Neural progenitor cell (in vitro differentiated cells): ENCODE results near the gene UGP2. TPM values are rescaled to one million over a fixed set of nuclear protein-coding genes. Genes with fewer than 3 reads are reported as not detected.
A peak's percentile ranks its signal among the peaks of the same experiment; 100 is the strongest.

Experiments
- DNase-seq: peaks from one replicate; pipeline ENCODE4 v3.0.0-alpha.2; 2016; ENCODE audit warnings: low spot score
- H2AFZ ChIP-seq: fragments of 200-600 bp; sonication (generic); replicated peaks from 2 replicates; pipeline ENCODE4 v1.6.1; 2016; ENCODE audit warnings: antibody characterized with exemption
- H3F3A ChIP-seq: fragments of 200-600 bp; sonication (generic); 2 replicates; pipeline ENCODE4 v1.6.1; 2016; ENCODE audit warnings: antibody characterized with exemption, low read depth
- H3K27ac ChIP-seq: fragments of 200-600 bp; sonication (generic); 2 replicates; pipeline ENCODE4 v1.5.1; 2016; ENCODE audit warnings: mild to moderate bottlenecking
- H3K27me3 ChIP-seq: fragments of 200-600 bp; sonication (generic); 2 replicates; pipeline ENCODE4 v1.6.1; 2016; ENCODE audit warnings: mild to moderate bottlenecking, moderate library complexity
- H3K36me3 ChIP-seq: fragments of 200-600 bp; sonication (generic); 2 replicates; pipeline ENCODE4 v1.5.1; 2016
- H3K4me1 ChIP-seq: fragments of 200-600 bp; sonication (generic); 2 replicates; pipeline ENCODE4 v1.6.1; 2016; ENCODE audit warnings: mixed run types
- H3K4me2 ChIP-seq: fragments of 200-600 bp; sonication (generic); 2 replicates; pipeline ENCODE4 v1.6.1; 2016
- H3K4me3 ChIP-seq: fragments of 200-600 bp; sonication (generic); 2 replicates; pipeline ENCODE4 v1.5.1; 2016
- H3K79me2 ChIP-seq: fragments of 200-600 bp; sonication (generic); 2 replicates; pipeline ENCODE4 v1.6.1; 2016; ENCODE audit warnings: low read depth
- H3K9ac ChIP-seq: fragments of 200-600 bp; sonication (generic); 2 replicates; pipeline ENCODE4 v1.6.1; 2016
- H3K9me3 ChIP-seq: fragments of 200-600 bp; sonication (generic); 2 replicates; pipeline ENCODE4 v1.5.1; 2016; ENCODE audit warnings: low read depth
- H4K20me1 ChIP-seq: fragments of 200-600 bp; sonication (generic); 2 replicates; pipeline ENCODE4 v1.6.1; 2016; ENCODE audit warnings: low read depth
- H3K27ac Mint-ChIP-seq: 3 replicates; pipeline ENCODE4 v1.8.0; 2021; ENCODE audit warnings: mixed read lengths
- H3K27me3 Mint-ChIP-seq: 2 replicates; pipeline ENCODE4 v1.8.0; 2022; ENCODE audit warnings: low read depth, mild to moderate bottlenecking, inconsistent platforms, moderate library complexity, mixed read lengths; ENCODE audit not compliant: insufficient read depth
- H3K36me3 Mint-ChIP-seq: 3 replicates; pipeline ENCODE4 v1.8.0; 2021; ENCODE audit warnings: mixed read lengths
- H3K4me1 Mint-ChIP-seq: 3 replicates; pipeline ENCODE4 v1.8.0; 2021; ENCODE audit warnings: mixed read lengths
- H3K4me3 Mint-ChIP-seq: 3 replicates; pipeline ENCODE4 v1.8.0; 2021; ENCODE audit warnings: mild to moderate bottlenecking, moderate library complexity, mixed read lengths
- H3K9me3 Mint-ChIP-seq: 3 replicates; pipeline ENCODE4 v1.8.0; 2020; ENCODE audit warnings: mixed read lengths
- EZH2 ChIP-seq: fragments of 200-600 bp; sonication (generic); IDR thresholded peaks from 2 replicates; pipeline ENCODE4 v1.6.1; 2017; ENCODE audit warnings: antibody characterized with exemption, mild to moderate bottlenecking, moderate library complexity
- EZH2phosphoT487 ChIP-seq: fragments of 200-600 bp; sonication (generic); IDR thresholded peaks from 2 replicates; pipeline ENCODE4 v1.6.1; 2017; ENCODE audit warnings: antibody characterized with exemption
- total RNA-seq: library from RNA; depleted of rRNA; stranded (reverse); fragments of >200 nt; gene quantifications from 2 replicates; pipeline ENCODE4 v1.2.3, GENCODE V29; 2015; ENCODE audit warnings: low replicate concordance
- TF ChIP-seq, protein P1 (sequence below): fragments of 200-600 bp; sonication (generic); IDR thresholded peaks from 2 replicates; pipeline ENCODE4 v1.5.1; 2017; ENCODE audit warnings: antibody characterized with exemption, mild to moderate bottlenecking

UGP2 gene
- total RNA-seq, 1 donor from 2014 or later = 126 TPM

DNA sequence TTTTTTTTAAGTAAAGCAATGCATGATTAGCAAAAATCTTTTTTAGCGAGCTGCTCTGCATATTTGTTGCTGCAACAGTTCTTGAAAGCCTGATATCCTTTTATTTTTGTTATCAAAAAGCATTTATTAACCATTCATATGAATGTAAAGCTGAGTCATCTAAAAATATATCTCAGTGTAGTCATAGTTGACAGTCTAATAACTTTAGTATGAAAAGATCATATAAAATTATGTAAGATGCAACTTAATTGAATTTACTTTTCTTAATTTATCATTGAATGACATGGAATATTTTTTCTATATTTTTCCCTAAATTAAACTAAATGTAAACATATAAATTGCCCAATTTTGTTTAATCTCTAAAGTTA lies 8.5 kb downstream of the UGP2 start:
- H3K27me3 ChIP-seq = no peaks in the 10 kb centered on the region
- peak overlapping the region; percentile 31 for H3K4me3 ChIP-seq
- H2AFZ ChIP-seq = no peak overlapping the region
- Mint-ChIP-seq H3K4me1 (peaks cover 29% of the 10 kb centered on the region), H3K36me3 (peaks cover 13% of the 10 kb centered on the region), H3K27me3 (peaks cover 2% of the 10 kb centered on the region), H3K27ac (no peak overlapping the region), H3K9me3 (peaks cover 9% of the 10 kb centered on the region), H3K4me3 (no peak overlapping the region)
- peaks cover 74% of the 10 kb centered on the region for H3K4me1 ChIP-seq
- no peak for DNase-seq
- H3K36me3 ChIP-seq = no peaks in the 10 kb centered on the region
- TF ChIP-seq, protein P1, sequence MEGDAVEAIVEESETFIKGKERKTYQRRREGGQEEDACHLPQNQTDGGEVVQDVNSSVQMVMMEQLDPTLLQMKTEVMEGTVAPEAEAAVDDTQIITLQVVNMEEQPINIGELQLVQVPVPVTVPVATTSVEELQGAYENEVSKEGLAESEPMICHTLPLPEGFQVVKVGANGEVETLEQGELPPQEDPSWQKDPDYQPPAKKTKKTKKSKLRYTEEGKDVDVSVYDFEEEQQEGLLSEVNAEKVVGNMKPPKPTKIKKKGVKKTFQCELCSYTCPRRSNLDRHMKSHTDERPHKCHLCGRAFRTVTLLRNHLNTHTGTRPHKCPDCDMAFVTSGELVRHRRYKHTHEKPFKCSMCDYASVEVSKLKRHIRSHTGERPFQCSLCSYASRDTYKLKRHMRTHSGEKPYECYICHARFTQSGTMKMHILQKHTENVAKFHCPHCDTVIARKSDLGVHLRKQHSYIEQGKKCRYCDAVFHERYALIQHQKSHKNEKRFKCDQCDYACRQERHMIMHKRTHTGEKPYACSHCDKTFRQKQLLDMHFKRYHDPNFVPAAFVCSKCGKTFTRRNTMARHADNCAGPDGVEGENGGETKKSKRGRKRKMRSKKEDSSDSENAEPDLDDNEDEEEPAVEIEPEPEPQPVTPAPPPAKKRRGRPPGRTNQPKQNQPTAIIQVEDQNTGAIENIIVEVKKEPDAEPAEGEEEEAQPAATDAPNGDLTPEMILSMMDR = no peak
- TF ChIP-seq EZH2 = no peak
- no peak for TF ChIP-seq EZH2phosphoT487
- no peaks in the 10 kb centered on the region for H3K9me3 ChIP-seq
- peak overlapping the region; percentile 76 for H3K4me2 ChIP-seq
- peaks cover 100% of the 10 kb centered on the region for H3K79me2 ChIP-seq
- H3K27ac ChIP-seq = peak overlapping the region; percentile 91
- no peak overlapping the region for H3K9ac ChIP-seq
- H4K20me1 ChIP-seq = peaks cover 14% of the 10 kb centered on the region
- peaks cover 23% of the 10 kb centered on the region for H3F3A ChIP-seq

DNA sequence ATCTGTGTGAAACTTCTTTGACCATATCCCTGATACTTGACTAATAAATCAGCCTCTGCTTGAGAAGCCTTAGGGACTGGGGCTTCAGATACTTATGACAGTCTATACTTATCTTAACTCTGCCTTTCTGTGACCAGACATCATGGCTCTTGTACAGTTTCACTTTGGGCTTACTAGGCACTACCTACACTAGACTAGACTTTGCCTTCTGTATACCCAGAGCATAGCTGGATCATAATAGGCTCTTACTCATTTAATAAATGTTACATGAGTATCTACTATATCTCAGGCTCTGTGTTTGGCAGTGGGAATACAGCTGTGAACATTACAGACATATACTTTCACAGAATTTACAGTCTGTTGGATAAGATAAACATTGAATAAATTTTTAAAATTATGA lies 9.0 kb downstream of the UGP2 start:
- H3K36me3 ChIP-seq = no peaks in the 10 kb centered on the region
- H4K20me1 ChIP-seq = peaks cover 14% of the 10 kb centered on the region
- no peak overlapping the region for H3K4me2 ChIP-seq
- no peaks in the 10 kb centered on the region for H3K9me3 ChIP-seq
- no peaks in the 10 kb centered on the region for H3K27me3 ChIP-seq
- peaks cover 2% of the 10 kb centered on the region for H3K27me3 Mint-ChIP-seq
- H3K79me2 ChIP-seq = peaks cover 100% of the 10 kb centered on the region
- peaks cover 29% of the 10 kb centered on the region for H3K4me1 Mint-ChIP-seq
- DNase-seq = no peak
- H3K4me3 Mint-ChIP-seq = no peak overlapping the region
- TF ChIP-seq EZH2 (no peak), EZH2phosphoT487 (no peak)
- TF ChIP-seq, protein P1 = no peak
- H3K9me3 Mint-ChIP-seq = peaks cover 9% of the 10 kb centered on the region
- H3K27ac ChIP-seq = no peak overlapping the region
- peaks cover 10% of the 10 kb centered on the region for H3K36me3 Mint-ChIP-seq
- no peak overlapping the region for H3K27ac Mint-ChIP-seq
- H3K4me3 ChIP-seq = no peak overlapping the region
- peaks cover 23% of the 10 kb centered on the region for H3F3A ChIP-seq
- H3K4me1 ChIP-seq = peaks cover 71% of the 10 kb centered on the region
- no peak overlapping the region for H3K9ac ChIP-seq
- no peak overlapping the region for H2AFZ ChIP-seq

DNA sequence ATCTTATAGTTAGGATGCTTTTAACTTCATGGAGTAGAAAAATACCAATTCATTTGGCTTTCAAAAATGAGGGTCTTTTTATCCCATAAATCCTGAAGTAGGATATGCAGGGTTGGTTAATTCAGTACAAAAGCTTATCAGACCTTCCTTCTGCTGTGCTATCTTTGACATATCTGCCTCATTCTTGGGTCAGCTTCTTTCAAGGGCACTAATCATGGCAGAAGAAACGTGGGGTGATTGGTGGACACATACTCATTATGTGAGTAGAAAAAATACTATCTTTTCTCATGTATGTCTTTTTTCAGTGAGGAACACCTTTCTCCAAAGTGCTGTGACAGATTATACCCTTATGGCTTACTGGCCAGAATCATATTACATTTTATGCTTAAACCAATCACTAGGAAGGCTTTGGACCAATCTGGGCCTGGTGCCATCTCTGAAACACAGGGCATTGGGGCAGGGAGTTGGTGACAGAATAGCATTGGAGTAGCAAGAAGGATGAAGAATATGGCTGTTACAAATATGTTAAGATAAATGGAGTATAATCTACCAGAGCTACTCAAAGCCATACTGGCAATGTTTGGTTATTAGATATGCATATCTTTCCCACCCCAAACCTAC lies 10.1 kb downstream of the UGP2 start:
- Histone ChIP-seq H3K4me2 (no peak overlapping the region), H3F3A (peaks cover 23% of the 10 kb centered on the region), H3K27me3 (no peaks in the 10 kb centered on the region), H3K9ac (no peak overlapping the region), H2AFZ (no peak overlapping the region), H3K27ac (peak overlapping the region; percentile 13), H3K4me3 (no peak overlapping the region), H4K20me1 (peaks cover 14% of the 10 kb centered on the region), H3K36me3 (no peaks in the 10 kb centered on the region), H3K4me1 (peaks cover 60% of the 10 kb centered on the region), H3K79me2 (peaks cover 100% of the 10 kb centered on the region), H3K9me3 (no peaks in the 10 kb centered on the region)
- Mint-ChIP-seq H3K36me3 (peaks cover 11% of the 10 kb centered on the region), H3K4me3 (no peak overlapping the region), H3K9me3 (peaks cover 6% of the 10 kb centered on the region), H3K27me3 (peaks cover 2% of the 10 kb centered on the region), H3K4me1 (peaks cover 29% of the 10 kb centered on the region), H3K27ac (no peak overlapping the region)
- TF ChIP-seq EZH2 (no peak), EZH2phosphoT487 (no peak)
- TF ChIP-seq, protein P1 = no peak
- no peak for DNase-seq
